A549 treated with Hydrocortisone at 1 μM for 4 hours (cell line): ENCODE measurements around the gene C6orf163. TPM values are rescaled to one million over a fixed set of nuclear protein-coding genes. Genes with fewer than 3 reads are reported as not detected.

ENCODE experiments used
- total RNA-seq: library from RNA; stranded (reverse); fragments of 200-300 nt; extraction: Qiagen RNA extraction; gene quantifications from 5 replicates; pipeline ENCODE4 v1.2.3, GENCODE V29; 2022

C6orf163 gene
- 0.07 to 0.28 TPM (median 0.14 TPM) in 5 replicates for total RNA-seq

GRCh38 chr6:87344731-87345130 is at the start of gene C6orf163:
Gene C6orf163, plus strand, starts transcription at chr6:87344813. Its CDS starts 287 bp downstream, at chr6:87345100.

GRCh38 chr6:87322304-87323212 is 22.1 kb upstream of the C6orf163 start, which contains the start of gene SMIM8:
Gene SMIM8, plus strand, starts transcription at chr6:87322588. Its CDS starts 14,444 bp downstream, at chr6:87337032.

GRCh38 chr6:87407901-87408720 is 63.5 kb downstream of the C6orf163 start, which contains the start of gene CFAP206:
Gene CFAP206, plus strand, starts transcription at chr6:87407972. Its CDS starts 1,868 bp downstream, at chr6:87409840.

Other genes starting within 250 kb of the C6orf163 start
- gene CGA, start 249.7 kb upstream of the C6orf163 start, total RNA-seq, result 0.24 to 0.59 TPM (median 0.39 TPM) in 5 replicates
- gene ZNF292, start 189.2 kb upstream of the C6orf163 start, total RNA-seq, result 1.9 to 4.7 TPM (median 2.8 TPM) in 5 replicates
- gene SMIM8, start 22.2 kb upstream of the C6orf163 start, total RNA-seq, result 2.0 to 3.7 TPM (median 3.1 TPM) in 5 replicates
- not detected in 5 replicates for gene GJB7, start 15.5 kb upstream of the C6orf163 start, total RNA-seq
- gene CFAP206, start 63.2 kb downstream of the C6orf163 start, total RNA-seq, result 0.06 to 0.79 TPM (median 0.47 TPM) in 5 replicates
- gene SLC35A1, start 128.2 kb downstream of the C6orf163 start, total RNA-seq, result 8.3 to 10.7 TPM (median 9.0 TPM) in 5 replicates
- 18.4 to 22.0 TPM (median 21.6 TPM) in 5 replicates for gene RARS2, start 245.2 kb downstream of the C6orf163 start, total RNA-seq
- 14.6 to 17.9 TPM (median 17.4 TPM) in 5 replicates for gene ORC3, start 245.3 kb downstream of the C6orf163 start, total RNA-seq